Measurements from ENCODE around the gene RASA2.

GRCh38 chr3:141452045-141452444 lies 34.8 kb upstream of the RASA2 start:
- no peak for TF ChIP-seq POLR2A (IDR thresholded peaks at IDR 0.05)
- peak; percentile 14 to 79 (median 66) for TF ChIP-seq CTCF (IDR thresholded peaks at IDR 0.05)
